ENCODE results near the gene KRTAP20-2.

- TF ChIP-seq CTCF (IDR thresholded peaks at IDR 0.05; ENCODE audit: low read depth, low read length) (no peak), EZH2phosphoT487 (IDR thresholded peaks at IDR 0.05; ENCODE audit: low read depth) (no peak)
Measured at GRCh38 chr21:30616125-30616524, 18.9 kb upstream of the KRTAP20-2 start, which contains the start of gene KRTAP20-1.

All from OCI-LY3 (cell line).